Upper lobe of left lung (tissue), 6 donors: Measurements from ENCODE around the gene CEP95. TPM values are rescaled to one million over a fixed set of nuclear protein-coding genes. Genes with fewer than 3 reads are reported as not detected.
A peak's percentile ranks its signal among the peaks of the same experiment; 100 is the strongest.

Source experiments
- ATAC-seq, 2 donors: fragments of 200-7000 bp; cut with Tn5 transposase; one replicate each; pipeline ENCODE4 v1.9.1; 2022; ENCODE audit warnings: mild to moderate bottlenecking in 2 of 2, moderate library complexity in 2 of 2; ENCODE audit not compliant: low FRiP score in 2 of 2
- DNase-seq, 2 donors: peaks; one replicate each; pipeline ENCODE4 v3.0.0-alpha.2; 2019 to 2020
- H3K27ac ChIP-seq, 4 donors: fragments of 200-600 bp; sonication (generic); one replicate each; pipeline ENCODE4 v1.5.1; 2016 to 2019
- H3K27me3 ChIP-seq, 4 donors: fragments of 200-600 bp; sonication (generic); one replicate each; pipeline ENCODE4 v1.5.1; 2017 to 2019
- H3K36me3 ChIP-seq, 4 donors: fragments of 200-600 bp; sonication (generic); one replicate each; pipeline ENCODE4 v1.5.1; 2016 to 2019
- H3K4me1 ChIP-seq, 4 donors: fragments of 200-600 bp; sonication (generic); one replicate each; pipeline ENCODE4 v1.5.1; 2018 to 2019
- H3K4me3 ChIP-seq, 4 donors: fragments of 200-600 bp; sonication (generic); one replicate each; pipeline ENCODE4 v1.5.1; 2017 to 2019; ENCODE audit warnings: mild to moderate bottlenecking in 2 of 4, moderate library complexity in 1 of 4
- H3K9me3 ChIP-seq, 4 donors: fragments of 200-600 bp; sonication (generic); one replicate each; pipeline ENCODE4 v1.5.1; 2018 to 2019
- EP300 ChIP-seq, 4 donors: sonication (generic); formaldehyde crosslinking; IDR thresholded peaks; one replicate each; pipeline ENCODE4 v1.5.1; 2017; ENCODE audit warnings: antibody characterized with exemption in 4 of 4, control low read depth in 2 of 4
- POLR2A ChIP-seq, 4 donors: fragments of 450-650 bp; IDR thresholded peaks; one replicate each; pipeline ENCODE4 v1.5.1; 2016 to 2017; ENCODE audit warnings: antibody characterized with exemption in 4 of 4, mild to moderate bottlenecking in 2 of 4
- POLR2AphosphoS5 ChIP-seq, 2 donors: sonication (generic); formaldehyde crosslinking; IDR thresholded peaks; one replicate each; pipeline ENCODE4 v1.5.1; 2017; ENCODE audit warnings: antibody characterized with exemption in 2 of 2
- WGBS, 2 donors: methylation state at CpG; one replicate each; pipeline ENCODE4 v1.1.5; 2017 to 2018; 5-methylcytosine and 5-hydroxymethylcytosine counted together
- total RNA-seq, 6 donors: library from RNA; depleted of rRNA in 4 of 6; stranded (reverse); fragments of >200 nt in 4 of 6; gene quantifications; one replicate each; pipeline versions ENCODE4 v1.1.0 to v1.2.1, GENCODE V29; 2016 to 2021
- TF ChIP-seq, protein P1 (sequence below), 6 experiments: fragments of 450-650 bp in 4 of 6; fragments of 200-600 bp in 2 of 6; sonication (generic) in 2 of 6; IDR thresholded peaks; one replicate each; pipeline ENCODE4 v1.5.1; 2016 to 2019; ENCODE audit warnings: antibody characterized with exemption in 6 of 6
- donor health status: DM: no; HTN: no; CAD: no; lungs with moderate emphysema.
- donor health status: DM: no; HTN: yes; CAD: no; lungs with severe emphysema.

Gene CEP95
- total RNA-seq, 6 donors from 2014 or later: 24.3 to 168 (median 35.7) TPM

DNA sequence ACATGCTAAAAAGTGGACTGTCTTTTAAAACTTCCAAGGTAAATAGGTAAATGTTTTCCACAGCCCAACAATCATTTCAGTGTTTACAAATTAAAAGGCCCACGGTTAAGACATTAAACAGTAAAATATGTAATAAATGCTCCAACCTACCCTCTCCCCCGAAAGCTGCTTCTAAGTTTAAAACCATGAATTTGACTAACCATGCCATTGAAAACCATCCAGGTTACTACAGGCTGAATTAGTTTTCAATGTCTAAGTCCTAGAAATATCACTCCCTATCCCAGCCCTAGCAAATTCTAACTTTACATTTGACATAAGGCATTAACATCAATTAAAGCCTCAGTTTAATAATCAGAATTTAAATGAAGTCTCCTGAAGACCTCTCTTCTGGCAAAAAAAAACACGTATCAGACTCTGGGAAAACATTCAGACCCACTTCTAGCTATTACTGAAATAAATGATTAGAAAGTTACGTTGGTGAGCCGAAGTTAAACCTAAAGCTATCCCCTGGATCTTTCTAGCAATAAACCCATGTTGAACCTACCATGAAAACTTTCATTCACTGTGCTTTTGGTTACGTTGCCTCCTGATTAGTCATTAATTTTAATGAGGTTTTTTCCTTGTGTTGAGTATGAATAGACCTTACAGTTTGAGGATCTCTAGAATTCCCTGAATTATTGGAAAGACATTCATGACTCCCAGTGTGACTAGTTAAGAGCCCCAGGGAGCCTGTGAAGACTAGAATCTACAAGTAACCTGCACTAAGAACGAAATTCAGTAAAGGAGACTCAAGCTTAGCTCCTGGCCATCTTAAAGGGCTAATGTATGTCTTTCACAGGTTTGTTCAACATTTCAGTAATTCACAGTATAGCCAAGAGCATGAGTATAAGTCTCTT lies 8.2 kb upstream of the CEP95 start:
- H3K36me3 ChIP-seq: peaks cover 45 to 63% (median 56%) of the 10 kb centered on the region in 4 donors
- H3K4me1 ChIP-seq: peaks cover 52 to 81% (median 67%) of the 10 kb centered on the region in 4 donors
- H3K27ac ChIP-seq: peak overlapping the region in 1 of 4 donors; percentile 80

DNA sequence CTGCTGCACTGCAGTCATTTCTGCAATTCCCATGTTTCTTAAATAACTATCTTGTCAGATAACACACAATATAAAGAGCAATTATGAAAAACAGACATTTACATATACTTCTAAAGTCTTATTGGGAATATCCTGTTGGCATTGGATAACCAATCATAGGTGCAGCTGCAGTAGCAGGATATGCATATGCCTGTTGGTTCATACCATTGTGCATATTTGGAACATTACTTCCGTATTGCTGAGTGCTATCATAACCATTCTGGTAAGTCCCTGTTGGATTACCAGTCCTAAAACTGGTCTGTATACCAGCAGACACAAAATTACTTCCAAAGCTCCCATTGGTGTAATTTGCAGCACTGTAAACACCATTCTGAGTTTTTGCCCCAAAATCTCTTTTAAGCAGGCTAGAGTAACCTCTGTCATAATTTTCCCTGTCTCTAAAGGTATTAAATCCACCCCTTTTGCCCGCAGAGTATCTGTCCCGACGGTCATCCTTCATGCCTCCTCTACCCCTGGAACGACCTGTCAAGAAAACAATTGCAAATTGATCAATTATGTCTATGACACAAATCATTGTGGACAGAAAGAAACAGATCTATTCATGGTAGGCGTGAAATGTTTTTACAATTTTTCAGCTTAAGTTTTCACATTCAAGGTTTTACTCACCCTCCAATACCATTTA lies 6.8 kb upstream of the CEP95 start:
- no peaks in the 10 kb centered on the region for H3K9me3 ChIP-seq
- no peak overlapping the region for H3K27ac ChIP-seq
- peaks cover 57 to 83% (median 70%) of the 10 kb centered on the region in 4 donors for H3K4me1 ChIP-seq
- DNase-seq: no peak
- TF ChIP-seq EP300 (IDR thresholded peaks at IDR 0.05): no peak
- TF ChIP-seq POLR2A (IDR thresholded peaks at IDR 0.05): no peak
- TF ChIP-seq POLR2AphosphoS5 (IDR thresholded peaks at IDR 0.05): no peak
- TF ChIP-seq, protein P1, sequence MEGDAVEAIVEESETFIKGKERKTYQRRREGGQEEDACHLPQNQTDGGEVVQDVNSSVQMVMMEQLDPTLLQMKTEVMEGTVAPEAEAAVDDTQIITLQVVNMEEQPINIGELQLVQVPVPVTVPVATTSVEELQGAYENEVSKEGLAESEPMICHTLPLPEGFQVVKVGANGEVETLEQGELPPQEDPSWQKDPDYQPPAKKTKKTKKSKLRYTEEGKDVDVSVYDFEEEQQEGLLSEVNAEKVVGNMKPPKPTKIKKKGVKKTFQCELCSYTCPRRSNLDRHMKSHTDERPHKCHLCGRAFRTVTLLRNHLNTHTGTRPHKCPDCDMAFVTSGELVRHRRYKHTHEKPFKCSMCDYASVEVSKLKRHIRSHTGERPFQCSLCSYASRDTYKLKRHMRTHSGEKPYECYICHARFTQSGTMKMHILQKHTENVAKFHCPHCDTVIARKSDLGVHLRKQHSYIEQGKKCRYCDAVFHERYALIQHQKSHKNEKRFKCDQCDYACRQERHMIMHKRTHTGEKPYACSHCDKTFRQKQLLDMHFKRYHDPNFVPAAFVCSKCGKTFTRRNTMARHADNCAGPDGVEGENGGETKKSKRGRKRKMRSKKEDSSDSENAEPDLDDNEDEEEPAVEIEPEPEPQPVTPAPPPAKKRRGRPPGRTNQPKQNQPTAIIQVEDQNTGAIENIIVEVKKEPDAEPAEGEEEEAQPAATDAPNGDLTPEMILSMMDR (IDR thresholded peaks at IDR 0.05): no peak
- H3K27me3 ChIP-seq: no peaks in the 10 kb centered on the region
- 88 to 90% methylated on average over 6 of the region's 6 CpGs for WGBS, 2 donors
- H3K36me3 ChIP-seq: peaks cover 55 to 77% (median 67%) of the 10 kb centered on the region in 4 donors
- ATAC-seq: no peak
- H3K4me3 ChIP-seq: no peak overlapping the region

More for the DNA sequence above, 8.2 kb upstream of the CEP95 start:
- Histone ChIP-seq H3K27me3 (no peaks in the 10 kb centered on the region), H3K9me3 (no peaks in the 10 kb centered on the region), H3K4me3 (peak overlapping the region in 1 of 4 donors; percentile 61)
- ATAC-seq: no peak
- TF ChIP-seq POLR2A (IDR thresholded peaks at IDR 0.05) (no peak), EP300 (IDR thresholded peaks at IDR 0.05) (no peak), POLR2AphosphoS5 (IDR thresholded peaks at IDR 0.05) (no peak)
- TF ChIP-seq, protein P1 (IDR thresholded peaks at IDR 0.05): no peak
- 76 to 78% methylated on average over 7 of the region's 7 CpGs for WGBS, 2 donors
- DNase-seq: no peak

DNA sequence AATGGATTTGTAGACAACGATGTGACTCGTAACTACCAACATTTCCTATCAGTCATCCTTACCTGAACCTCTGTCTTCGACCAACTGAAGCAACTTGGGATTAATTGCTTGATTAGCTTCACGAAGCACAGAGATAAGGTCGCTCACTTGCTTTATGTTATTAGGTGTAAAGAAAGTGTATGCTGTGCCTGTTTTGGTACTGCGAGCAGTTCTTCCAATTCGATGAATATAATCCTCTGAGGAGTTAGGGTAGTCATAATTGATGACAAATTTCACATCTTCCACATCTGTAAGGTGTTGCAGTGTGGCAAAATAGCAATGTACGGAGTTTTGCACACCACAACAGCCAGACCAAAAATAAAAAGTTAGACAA lies 6.3 kb upstream of the CEP95 start:
- H3K9me3 ChIP-seq: no peaks in the 10 kb centered on the region
- H3K4me1 ChIP-seq: peaks cover 52 to 77% (median 65%) of the 10 kb centered on the region in 4 donors
- peaks cover 55 to 78% (median 67%) of the 10 kb centered on the region in 4 donors for H3K36me3 ChIP-seq
- ATAC-seq (no peak), DNase-seq (no peak)
- H3K27ac ChIP-seq: no peak overlapping the region
- H3K27me3 ChIP-seq: no peaks in the 10 kb centered on the region
- H3K4me3 ChIP-seq: no peak overlapping the region
- no peak for TF ChIP-seq EP300 (IDR thresholded peaks at IDR 0.05)
- TF ChIP-seq POLR2AphosphoS5 (IDR thresholded peaks at IDR 0.05): no peak
- TF ChIP-seq POLR2A (IDR thresholded peaks at IDR 0.05): no peak
- TF ChIP-seq, protein P1 (IDR thresholded peaks at IDR 0.05): no peak
- WGBS, 2 donors: 92 to 95% methylated on average over 8 of the region's 8 CpGs

DNA sequence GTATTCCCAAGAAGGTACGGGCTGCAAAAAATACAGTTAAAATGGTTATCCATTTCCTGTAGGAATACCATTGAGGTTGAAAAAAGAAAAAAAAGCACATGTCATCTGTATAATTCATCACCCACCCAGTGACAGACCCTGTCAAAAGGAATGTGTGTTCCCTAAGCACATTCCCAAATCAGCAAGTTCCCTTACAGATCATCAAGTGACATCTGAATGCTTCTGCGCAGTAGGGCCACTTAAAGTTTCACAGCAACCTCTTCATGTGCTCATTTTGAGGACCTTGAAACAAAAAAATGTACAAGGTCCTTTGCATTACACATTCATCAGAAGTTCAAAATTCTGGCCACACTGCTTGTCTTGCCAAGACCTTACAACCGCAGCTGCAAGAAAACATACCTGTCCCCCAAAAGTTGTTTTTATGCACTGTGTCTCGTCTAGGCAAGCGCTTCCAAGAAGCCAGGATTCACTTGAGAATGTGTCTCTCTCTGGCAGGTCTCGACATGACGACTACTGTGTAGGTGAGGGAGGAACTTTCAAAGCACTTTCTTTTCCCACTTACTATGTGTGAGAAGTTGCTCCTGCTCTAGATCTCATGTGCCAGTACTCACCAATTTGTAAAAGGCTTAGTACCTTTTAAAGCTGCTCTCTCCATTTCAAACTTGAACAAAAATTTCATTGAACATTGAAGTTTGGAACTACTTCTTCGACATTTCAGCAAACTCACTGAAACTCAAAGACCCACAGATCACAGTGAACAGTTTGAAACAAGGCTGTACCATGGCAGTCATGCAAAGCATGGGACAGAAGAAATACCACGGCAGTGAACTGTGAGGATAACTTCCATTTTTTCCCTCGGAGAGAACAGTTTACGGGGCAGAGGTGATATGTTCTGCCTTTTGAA lies 5.7 kb upstream of the CEP95 start:
- Histone ChIP-seq H3K4me1 (peaks cover 46 to 71% (median 58%) of the 10 kb centered on the region in 4 donors), H3K9me3 (no peaks in the 10 kb centered on the region), H3K27me3 (no peaks in the 10 kb centered on the region), H3K27ac (no peak overlapping the region), H3K36me3 (peaks cover 55 to 78% (median 67%) of the 10 kb centered on the region in 4 donors), H3K4me3 (no peak overlapping the region)
- no peak for TF ChIP-seq POLR2AphosphoS5 (IDR thresholded peaks at IDR 0.05)
- TF ChIP-seq, protein P1 (IDR thresholded peaks at IDR 0.05): no peak
- TF ChIP-seq EP300 (IDR thresholded peaks at IDR 0.05): no peak
- TF ChIP-seq POLR2A (IDR thresholded peaks at IDR 0.05): peak in 1 of 4 donors; percentile 3
- ATAC-seq: no peak
- whole genome bisulfite sequencing, 2 donors: 85 to 86% methylated on average over 11 of the region's 11 CpGs
- DNase-seq: no peak
